ENCODE results near the gene MBNL2. TPM values are rescaled to one million over a fixed set of nuclear protein-coding genes. Genes with fewer than 3 reads are reported as not detected.

MBNL2 gene
- total RNA-seq, 1 experiment from 2014 or later: 17.8 TPM

DNA sequence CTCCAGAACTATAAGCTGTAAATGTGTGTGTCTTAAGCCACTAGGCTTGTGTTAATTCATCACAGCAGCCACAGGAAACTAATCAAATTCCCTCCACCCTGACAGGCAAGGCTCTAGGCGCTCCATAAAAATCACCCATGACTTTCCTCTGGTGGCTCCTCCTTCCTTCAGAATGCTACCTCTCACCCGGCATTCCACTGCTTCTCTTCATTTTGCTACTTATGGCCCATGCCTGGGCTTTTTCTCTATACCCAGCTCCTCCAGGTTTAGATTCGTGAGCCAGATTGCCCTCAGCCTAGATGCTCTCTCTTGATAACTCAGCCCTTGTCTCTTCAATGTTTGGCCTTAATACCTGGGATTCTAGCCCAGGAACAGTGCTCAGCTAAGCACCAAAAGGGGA lies 36.4 kb upstream of the MBNL2 start:
- ATAC-seq (no peak), DNase-seq (no peak)
- no peak overlapping the region for H3K27ac ChIP-seq (ENCODE audit: low read length)
- no peaks in the 10 kb centered on the region for H4K20me1 ChIP-seq (ENCODE audit: low read length)
- H3K4me1 ChIP-seq (ENCODE audit: insufficient read depth, low read length): no peaks in the 10 kb centered on the region
- no peak overlapping the region for H3K9ac ChIP-seq (ENCODE audit: low read length)
- no peak overlapping the region for H3K4me2 ChIP-seq (ENCODE audit: low read length)
- no peaks in the 10 kb centered on the region for H3K27me3 ChIP-seq (ENCODE audit: low read length)
- no peak overlapping the region for H2AFZ ChIP-seq (ENCODE audit: low read length)
- H3K36me3 ChIP-seq (ENCODE audit: low read depth, low read length): no peaks in the 10 kb centered on the region
- no peaks in the 10 kb centered on the region for H3F3A ChIP-seq (ENCODE audit: low read length, unreplicated experiment)
- POLR2A ChIA-PET (ENCODE audit: unreplicated experiment): no interaction called here
- TF ChIP-seq EZH2phosphoT487 (IDR thresholded peaks at IDR 0.05; ENCODE audit: borderline replicate concordance, low read length): no peak
- no peak for TF ChIP-seq EZH2 (IDR thresholded peaks at IDR 0.05; ENCODE audit: low read length, unreplicated experiment)
- TF ChIP-seq, protein P1, sequence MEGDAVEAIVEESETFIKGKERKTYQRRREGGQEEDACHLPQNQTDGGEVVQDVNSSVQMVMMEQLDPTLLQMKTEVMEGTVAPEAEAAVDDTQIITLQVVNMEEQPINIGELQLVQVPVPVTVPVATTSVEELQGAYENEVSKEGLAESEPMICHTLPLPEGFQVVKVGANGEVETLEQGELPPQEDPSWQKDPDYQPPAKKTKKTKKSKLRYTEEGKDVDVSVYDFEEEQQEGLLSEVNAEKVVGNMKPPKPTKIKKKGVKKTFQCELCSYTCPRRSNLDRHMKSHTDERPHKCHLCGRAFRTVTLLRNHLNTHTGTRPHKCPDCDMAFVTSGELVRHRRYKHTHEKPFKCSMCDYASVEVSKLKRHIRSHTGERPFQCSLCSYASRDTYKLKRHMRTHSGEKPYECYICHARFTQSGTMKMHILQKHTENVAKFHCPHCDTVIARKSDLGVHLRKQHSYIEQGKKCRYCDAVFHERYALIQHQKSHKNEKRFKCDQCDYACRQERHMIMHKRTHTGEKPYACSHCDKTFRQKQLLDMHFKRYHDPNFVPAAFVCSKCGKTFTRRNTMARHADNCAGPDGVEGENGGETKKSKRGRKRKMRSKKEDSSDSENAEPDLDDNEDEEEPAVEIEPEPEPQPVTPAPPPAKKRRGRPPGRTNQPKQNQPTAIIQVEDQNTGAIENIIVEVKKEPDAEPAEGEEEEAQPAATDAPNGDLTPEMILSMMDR (conservative IDR thresholded peaks at IDR 0.05; ENCODE audit: low read depth, low read length): no peak
- no TSS peak for BruUV-seq (replicated peaks)
- CTCF ChIA-PET: no interaction called here
- no peaks in the 10 kb centered on the region for H3K9me2 ChIP-seq (replicated peaks; ENCODE audit: low read length)
- no peaks in the 10 kb centered on the region for H3K9me3 ChIP-seq (ENCODE audit: low read length)
- intact Hi-C loops (cut with micrococcal nuclease): no loop called here
- no peak overlapping the region for H3K4me3 ChIP-seq (ENCODE audit: low read length)
- no peaks in the 10 kb centered on the region for H3K79me2 ChIP-seq (ENCODE audit: low read length)

DNA sequence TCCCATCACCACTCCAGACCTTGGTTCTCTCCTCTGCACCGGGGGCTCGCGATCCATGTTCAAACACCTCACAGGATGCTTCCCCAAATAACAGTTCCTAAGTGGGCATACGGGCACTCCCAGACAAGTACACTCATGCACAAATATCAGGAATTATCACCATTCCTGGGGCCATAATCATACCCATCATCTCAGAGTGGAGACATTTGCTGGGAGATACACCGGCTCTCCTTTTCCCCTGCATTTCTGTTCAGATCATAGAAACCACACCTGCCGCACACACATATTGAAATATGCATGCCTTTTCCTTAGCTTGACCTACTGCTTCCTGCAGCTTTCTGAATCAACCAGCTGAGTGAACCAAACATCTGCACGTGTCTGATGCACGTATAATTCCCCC lies 33.9 kb upstream of the MBNL2 start:
- BruUV-seq (replicated peaks): no TSS peak
- no peaks in the 10 kb centered on the region for H3K36me3 ChIP-seq (ENCODE audit: low read depth, low read length)
- no peaks in the 10 kb centered on the region for H3K4me1 ChIP-seq (ENCODE audit: insufficient read depth, low read length)
- ChIA-PET POLR2A (ENCODE audit: unreplicated experiment) (no interaction called here), CTCF (no interaction called here)
- no peaks in the 10 kb centered on the region for H4K20me1 ChIP-seq (ENCODE audit: low read length)
- intact Hi-C loops (cut with micrococcal nuclease): no loop called here
- DNase-seq (no peak), ATAC-seq (no peak)
- no peaks in the 10 kb centered on the region for H3K9me3 ChIP-seq (ENCODE audit: low read length)
- H3K9me2 ChIP-seq (replicated peaks; ENCODE audit: low read length): no peaks in the 10 kb centered on the region
- no peaks in the 10 kb centered on the region for H3K27me3 ChIP-seq (ENCODE audit: low read length)
- TF ChIP-seq, protein P1 (conservative IDR thresholded peaks at IDR 0.05; ENCODE audit: low read depth, low read length): no peak
- TF ChIP-seq EZH2phosphoT487 (IDR thresholded peaks at IDR 0.05; ENCODE audit: borderline replicate concordance, low read length) (no peak), EZH2 (IDR thresholded peaks at IDR 0.05; ENCODE audit: low read length, unreplicated experiment) (no peak)
- H3K4me2 ChIP-seq (ENCODE audit: low read length): no peak overlapping the region
- H3K27ac ChIP-seq (ENCODE audit: low read length): no peak overlapping the region
- no peak overlapping the region for H3K4me3 ChIP-seq (ENCODE audit: low read length)
- no peak overlapping the region for H2AFZ ChIP-seq (ENCODE audit: low read length)
- no peaks in the 10 kb centered on the region for H3K79me2 ChIP-seq (ENCODE audit: low read length)
- H3F3A ChIP-seq (ENCODE audit: low read length, unreplicated experiment): no peaks in the 10 kb centered on the region
- no peak overlapping the region for H3K9ac ChIP-seq (ENCODE audit: low read length)

DNA sequence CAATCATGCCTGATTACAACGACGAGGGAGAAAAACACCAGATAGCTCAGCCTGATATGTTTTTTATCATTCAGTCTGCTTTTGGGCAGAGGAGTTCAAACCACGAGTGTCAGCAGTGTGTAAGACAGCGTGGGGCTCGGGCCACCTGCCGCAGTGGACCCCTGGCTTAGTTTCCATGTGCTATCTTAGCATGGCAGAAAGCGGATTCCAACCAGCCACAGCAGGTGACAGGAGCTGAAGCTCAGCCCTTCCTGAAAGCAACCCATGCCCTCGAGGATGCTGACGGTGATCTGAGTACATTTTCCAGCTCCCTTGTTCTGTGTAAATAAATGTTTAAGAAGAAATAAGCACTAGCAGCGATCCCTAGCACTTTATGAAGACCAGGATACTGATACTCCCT lies 32.2 kb upstream of the MBNL2 start:
- ChIA-PET POLR2A (ENCODE audit: unreplicated experiment) (no interaction called here), CTCF (interaction anchor here (0.6 kb wide), 1 partner anchor 64 kb away, joined by 5 read pairs; no protein-coding TSS in a partner anchor)
- no peaks in the 10 kb centered on the region for H3K79me2 ChIP-seq (ENCODE audit: low read length)
- H3K4me2 ChIP-seq (ENCODE audit: low read length): no peak overlapping the region
- no TSS peak for BruUV-seq (replicated peaks)
- no peak for DNase-seq
- H2AFZ ChIP-seq (ENCODE audit: low read length): no peak overlapping the region
- no peak overlapping the region for H3K4me3 ChIP-seq (ENCODE audit: low read length)
- no peaks in the 10 kb centered on the region for H3F3A ChIP-seq (ENCODE audit: low read length, unreplicated experiment)
- no peaks in the 10 kb centered on the region for H3K27me3 ChIP-seq (ENCODE audit: low read length)
- intact Hi-C loops (cut with micrococcal nuclease): no loop called here
- H3K9me2 ChIP-seq (replicated peaks; ENCODE audit: low read length): no peaks in the 10 kb centered on the region
- ATAC-seq: no peak
- no peaks in the 10 kb centered on the region for H3K36me3 ChIP-seq (ENCODE audit: low read depth, low read length)
- H3K9ac ChIP-seq (ENCODE audit: low read length): no peak overlapping the region
- TF ChIP-seq EZH2 (IDR thresholded peaks at IDR 0.05; ENCODE audit: low read length, unreplicated experiment) (no peak), EZH2phosphoT487 (IDR thresholded peaks at IDR 0.05; ENCODE audit: borderline replicate concordance, low read length) (no peak)
- TF ChIP-seq, protein P1 (conservative IDR thresholded peaks at IDR 0.05; ENCODE audit: low read depth, low read length): no peak
- H4K20me1 ChIP-seq (ENCODE audit: low read length): no peaks in the 10 kb centered on the region
- no peaks in the 10 kb centered on the region for H3K9me3 ChIP-seq (ENCODE audit: low read length)
- no peak overlapping the region for H3K27ac ChIP-seq (ENCODE audit: low read length)
- H3K4me1 ChIP-seq (ENCODE audit: insufficient read depth, low read length): peaks cover 12% of the 10 kb centered on the region

All from PC-3 (cell line).